ENCODE data around the gene TTLL11.

- TF ChIP-seq POLR2A (IDR thresholded peaks at IDR 0.05; ENCODE audit: low read depth): no peak
- TF ChIP-seq CTCF (IDR thresholded peaks at IDR 0.05): no peak
- TF ChIP-seq POLR2AphosphoS5 (IDR thresholded peaks at IDR 0.05): no peak
- TF ChIP-seq EP300 (IDR thresholded peaks at IDR 0.05): no peak
Measured at GRCh38 chr9:121975801-121976277, 117.3 kb downstream of the TTLL11 start.

Data from esophagus muscularis mucosa (tissue), 4 donors.